ENCODE results near the gene JARID2. TPM values are rescaled to one million over a fixed set of nuclear protein-coding genes. Genes with fewer than 3 reads are reported as not detected.

The JARID2 gene
- total RNA-seq, 1 donor from 2014 or later: 17.9 TPM

- no peak for TF ChIP-seq POLR2A (IDR thresholded peaks at IDR 0.05)
- TF ChIP-seq POLR2AphosphoS5 (IDR thresholded peaks at IDR 0.05; ENCODE audit: insufficient read depth in 1 of 2, low read depth in 1 of 2): no peak
- TF ChIP-seq CTCF (IDR thresholded peaks at IDR 0.05): no peak
- no peak overlapping the region for H3K27ac ChIP-seq
- H3K36me3 ChIP-seq: peaks cover 0 to 8% of the 10 kb centered on the region in 2 donors
- H3K27me3 ChIP-seq: no peaks in the 10 kb centered on the region
- no peaks in the 10 kb centered on the region for H3K9me3 ChIP-seq
- intact Hi-C loops (cut with DNase I): no loop called here
- no peak for DNase-seq (ENCODE audit: extremely low spot score in 2 of 2)
- H3K4me1 ChIP-seq: peaks cover 20% of the 10 kb centered on the region
- H3K4me3 ChIP-seq: no peak overlapping the region
Measured at GRCh38 chr6:15495375-15495901, 249.6 kb downstream of the JARID2 start.

- no peak overlapping the region for H3K4me3 ChIP-seq
- no peak overlapping the region for H3K27ac ChIP-seq
- intact Hi-C loops (cut with DNase I): no loop called here
- peaks cover 19% of the 10 kb centered on the region for H3K4me1 ChIP-seq
- H3K9me3 ChIP-seq: no peaks in the 10 kb centered on the region
- no peaks in the 10 kb centered on the region for H3K27me3 ChIP-seq
- TF ChIP-seq POLR2AphosphoS5 (IDR thresholded peaks at IDR 0.05; ENCODE audit: insufficient read depth in 1 of 2, low read depth in 1 of 2): no peak
- no peak for TF ChIP-seq CTCF (IDR thresholded peaks at IDR 0.05)
- no peak for TF ChIP-seq POLR2A (IDR thresholded peaks at IDR 0.05)
- H3K36me3 ChIP-seq: peaks cover 0 to 14% of the 10 kb centered on the region in 2 donors
- no peak for DNase-seq (ENCODE audit: extremely low spot score in 2 of 2)
Measured at GRCh38 chr6:15496345-15497131, 250.7 kb downstream of the JARID2 start.

- peak in 1 of 2 donors; percentile 22 for TF ChIP-seq POLR2AphosphoS5 (IDR thresholded peaks at IDR 0.05; ENCODE audit: insufficient read depth in 1 of 2, low read depth in 1 of 2)
- no peak for TF ChIP-seq POLR2A (IDR thresholded peaks at IDR 0.05)
- TF ChIP-seq CTCF (IDR thresholded peaks at IDR 0.05): no peak
- Histone ChIP-seq H3K27ac (no peak overlapping the region), H3K9me3 (no peaks in the 10 kb centered on the region), H3K4me3 (no peak overlapping the region), H3K36me3 (peaks cover 0 to 15% of the 10 kb centered on the region in 2 donors), H3K27me3 (no peaks in the 10 kb centered on the region), H3K4me1 (peaks cover 21% of the 10 kb centered on the region)
- no peak for DNase-seq (ENCODE audit: extremely low spot score in 2 of 2)
- intact Hi-C loops (cut with DNase I): no loop called here
Measured at GRCh38 chr6:15498640-15499039, 252.8 kb downstream of the JARID2 start.

- intact Hi-C loops (cut with DNase I): no loop called here
- Histone ChIP-seq H3K9me3 (no peaks in the 10 kb centered on the region), H3K27me3 (no peaks in the 10 kb centered on the region), H3K36me3 (peaks cover 0 to 15% of the 10 kb centered on the region in 2 donors), H3K4me1 (peaks cover 26% of the 10 kb centered on the region), H3K4me3 (no peak overlapping the region), H3K27ac (no peak overlapping the region)
- TF ChIP-seq POLR2A (IDR thresholded peaks at IDR 0.05) (no peak), CTCF (IDR thresholded peaks at IDR 0.05) (no peak), POLR2AphosphoS5 (IDR thresholded peaks at IDR 0.05; ENCODE audit: insufficient read depth in 1 of 2, low read depth in 1 of 2) (no peak)
- DNase-seq (ENCODE audit: extremely low spot score in 2 of 2): no peak
Measured at GRCh38 chr6:15499125-15499524, 253.3 kb downstream of the JARID2 start.

- H3K27me3 ChIP-seq: no peaks in the 10 kb centered on the region
- no peak for DNase-seq (ENCODE audit: extremely low spot score in 2 of 2)
- H3K4me3 ChIP-seq: no peak overlapping the region
- no peaks in the 10 kb centered on the region for H3K9me3 ChIP-seq
- no peak overlapping the region for H3K27ac ChIP-seq
- peaks cover 30% of the 10 kb centered on the region for H3K4me1 ChIP-seq
- TF ChIP-seq POLR2A (IDR thresholded peaks at IDR 0.05) (no peak), POLR2AphosphoS5 (IDR thresholded peaks at IDR 0.05; ENCODE audit: insufficient read depth in 1 of 2, low read depth in 1 of 2) (no peak), CTCF (IDR thresholded peaks at IDR 0.05) (no peak)
- H3K36me3 ChIP-seq: peaks cover 0 to 15% of the 10 kb centered on the region in 2 donors
- intact Hi-C loops (cut with DNase I): no loop called here
Measured at GRCh38 chr6:15499591-15499990, 253.7 kb downstream of the JARID2 start.
